Fibroblast of mammary gland (primary cell): Measurements from ENCODE around the gene ZNF622.
A peak's percentile ranks its signal among the peaks of the same experiment; 100 is the strongest.

Experiments used
- DNase-seq: peaks from one replicate; pipeline ENCODE4 v3.0.0-alpha.2; 2010; ENCODE audit warnings: low read depth
- H3K4me3 ChIP-seq: 2 replicates; pipeline ENCODE4 v1.5.1; 2011; ENCODE audit warnings: low read depth, mild to moderate bottlenecking, low read length, moderate library complexity; ENCODE audit not compliant: control insufficient read depth
- CTCF ChIP-seq: conservative IDR thresholded peaks from 2 replicates; pipeline ENCODE4 v1.5.1; 2011; ENCODE audit warnings: low read depth, low read length, inconsistent platforms; ENCODE audit not compliant: control insufficient read depth, insufficient read depth

The ZNF622 gene

GRCh38 chr5:16418471-16418922 lies 47.1 kb downstream of the ZNF622 start:
- H3K4me3 ChIP-seq: no peak overlapping the region
- no peak for DNase-seq

GRCh38 chr5:16417398-16418074 lies 48.1 kb downstream of the ZNF622 start:
- TF ChIP-seq CTCF: no peak
- H3K4me3 ChIP-seq: no peak overlapping the region
- no peak for DNase-seq

More at GRCh38 chr5:16418471-16418922, 47.1 kb downstream of the ZNF622 start:
- TF ChIP-seq CTCF: no peak

GRCh38 chr5:16414861-16415260 lies 50.7 kb downstream of the ZNF622 start:
- no peak for DNase-seq
- TF ChIP-seq CTCF: no peak

GRCh38 chr5:16413166-16413860 lies 52.3 kb downstream of the ZNF622 start:
- H3K4me3 ChIP-seq: no peak overlapping the region
- peak; percentile 2 for DNase-seq
- TF ChIP-seq CTCF: no peak

More at GRCh38 chr5:16414861-16415260, 50.7 kb downstream of the ZNF622 start:
- H3K4me3 ChIP-seq: no peak overlapping the region

GRCh38 chr5:16412556-16412955 lies 53.0 kb downstream of the ZNF622 start:
- H3K4me3 ChIP-seq: no peak overlapping the region
- TF ChIP-seq CTCF: no peak
- peak; percentile 3 for DNase-seq

- peak; percentile 44 for DNase-seq
- H3K4me3 ChIP-seq: no peak overlapping the region
- TF ChIP-seq CTCF: no peak
Observed at GRCh38 chr5:16411741-16412455, 53.7 kb downstream of the ZNF622 start.
